HepG2 (cell line): ENCODE data around the gene HYAL1. TPM values are rescaled to one million over a fixed set of nuclear protein-coding genes. Genes with fewer than 3 reads are reported as not detected.

Experiments used
- ARID5B ChIP-seq: IDR thresholded peaks from 2 replicates; pipeline ENCODE4 v1.4.0; 2020; ENCODE audit warnings: mild to moderate bottlenecking, missing genetic modification reagents
- DMTF1 ChIP-seq: sonication (generic); formaldehyde crosslinking; IDR thresholded peaks from 2 replicates; pipeline ENCODE4 v1.4.0; 2020; ENCODE audit warnings: mild to moderate bottlenecking, missing genetic modification reagents
- DZIP1 ChIP-seq: sonication (generic); formaldehyde crosslinking; IDR thresholded peaks from 2 replicates; pipeline ENCODE4 v1.5.0; 2020; ENCODE audit warnings: mild to moderate bottlenecking, missing genetic modification reagents
- ELK4 ChIP-seq: sonication (generic); formaldehyde crosslinking; IDR thresholded peaks from 2 replicates; pipeline ENCODE4 v1.9.0; 2021; ENCODE audit warnings: missing genetic modification reagents, borderline replicate concordance
- FOSL1 ChIP-seq: sonication (generic); formaldehyde crosslinking; IDR thresholded peaks from 2 replicates; pipeline ENCODE4 v1.9.0; 2021; ENCODE audit warnings: missing genetic modification reagents, borderline replicate concordance
- FOXP1 ChIP-seq, 2 experiments: fragments of 450-650 bp in 1 of 2; IDR thresholded peaks; 2 replicates each; pipeline ENCODE4 v1.6.1; 2017 to 2018; ENCODE audit warnings: antibody characterized with exemption in 1 of 2
- GATAD1 ChIP-seq: IDR thresholded peaks from 2 replicates; pipeline ENCODE4 v1.6.1; 2016; ENCODE audit warnings: missing genetic modification reagents, missing compliant biosample characterization
- HNRNPL ChIP-seq: fragments of 200-400 bp; formaldehyde crosslinking; IDR thresholded peaks from 2 replicates; pipeline ENCODE4 v1.6.1; 2017; ENCODE audit warnings: mild to moderate bottlenecking, low read depth, low read length
- LCORL ChIP-seq, 2 experiments: fragments of 450-650 bp in 1 of 2; sonication (generic) in 1 of 2; formaldehyde crosslinking in 1 of 2; IDR thresholded peaks; 2 replicates each; pipeline versions ENCODE4 v1.5.0 to v1.6.1; 2017 to 2020; ENCODE audit warnings: antibody characterized with exemption in 1 of 2, missing genetic modification reagents in 1 of 2
- PATZ1 ChIP-seq: sonication (generic); formaldehyde crosslinking; IDR thresholded peaks from 2 replicates; pipeline ENCODE4 v1.4.0; 2020; ENCODE audit warnings: missing genetic modification reagents
- ZFP62 ChIP-seq: sonication (generic); formaldehyde crosslinking; IDR thresholded peaks from 2 replicates; pipeline ENCODE4 v1.4.0; 2020; ENCODE audit warnings: missing genetic modification reagents
- ZNF101 ChIP-seq: sonication (generic); formaldehyde crosslinking; IDR thresholded peaks from 2 replicates; pipeline ENCODE4 v1.4.0; 2020; ENCODE audit warnings: mild to moderate bottlenecking, low read depth, missing genetic modification reagents, borderline replicate concordance
- ZNF510 ChIP-seq: sonication (generic); formaldehyde crosslinking; IDR thresholded peaks from 2 replicates; pipeline ENCODE4 v1.4.0; 2020; ENCODE audit warnings: low read depth, mild to moderate bottlenecking, missing genetic modification reagents
- ZNF556 ChIP-seq: sonication (generic); formaldehyde crosslinking; IDR thresholded peaks from 2 replicates; pipeline ENCODE4 v1.4.0; 2020; ENCODE audit warnings: mild to moderate bottlenecking, missing genetic modification reagents, borderline replicate concordance
- ZNF792 ChIP-seq: IDR thresholded peaks from 2 replicates; pipeline ENCODE4 v1.6.1; 2016
- ZNF878 ChIP-seq: sonication (generic); formaldehyde crosslinking; IDR thresholded peaks from 2 replicates; pipeline ENCODE4 v1.8.1; 2023; ENCODE audit warnings: mild to moderate bottlenecking, missing genetic modification reagents, moderate library complexity
- polyA plus RNA-seq, 8 experiments: library from polyadenylated mRNA; depleted of rRNA in 3 of 8; stranded (reverse) in 7 of 8; unstranded in 1 of 8; fragments of >200 nt; fragmentation: Illumina TruSeq in 4 of 8; extraction: Trizol in 4 of 8; gene quantifications; 2 replicates each; pipeline versions ENCODE4 v1.2.1 to v1.2.3, GENCODE V29; 2011 to 2016; ENCODE audit warnings: low read depth in 4 of 8, missing spikeins in 1 of 8, mixed read lengths in 1 of 8; ENCODE audit not compliant: insufficient read depth in 1 of 8
- total RNA-seq, 5 experiments: library from RNA; depleted of rRNA; stranded (reverse); fragments of >200 nt; fragmentation: Illumina TruSeq; extraction: Trizol; gene quantifications; 2 replicates each; pipeline ENCODE4 v1.2.3, GENCODE V29; 2016; ENCODE audit warnings: low read depth in 1 of 5

Gene HYAL1
- total and polyA plus RNA-seq, 2 of the 13 experiments (the other 11 are each of a cell fraction or from before 2014, with no cell fraction given) = 76.5 to 193 TPM

GRCh38 chr3:50336452-50337174 lies 33.2 kb upstream of the HYAL1 start (continued):
- TF ChIP-seq DMTF1 (CRISPR knock-in tag) (peak; percentile 26; the same call in 1 of the 2 replicates), FOXP1 (IDR thresholded peaks at IDR 0.05) (no peak), FOXP1 (CRISPR knock-in tag; IDR thresholded peaks at IDR 0.05) (no peak), PATZ1 (CRISPR knock-in tag) (no peak), ZNF792 (no peak), ZNF101 (CRISPR knock-in tag) (0 out of 2 replicates have a peak, but pooled peaks have one; percentile 13), FOSL1 (CRISPR knock-in tag) (no peak), ARID5B (no peak), ZNF878 (CRISPR knock-in tag) (peak; percentile 87; the same call in 1 of the 2 replicates), ZFP62 (0 out of 2 replicates have a peak, but pooled peaks have one; percentile 75), DZIP1 (CRISPR knock-in tag) (no peak), ELK4 (CRISPR knock-in tag) (no peak), GATAD1 (CRISPR knock-in tag) (no peak), ZNF556 (CRISPR knock-in tag) (0 out of 2 replicates have a peak, but pooled peaks have one; percentile 44), LCORL (IDR thresholded peaks at IDR 0.05) (no peak), LCORL (CRISPR knock-in tag; IDR thresholded peaks at IDR 0.05) (no peak), HNRNPL (no peak), ZNF510 (CRISPR knock-in tag) (0 out of 2 replicates have a peak, but pooled peaks have one; percentile 17)
